ENCODE results near the gene MAP3K12.

DNA sequence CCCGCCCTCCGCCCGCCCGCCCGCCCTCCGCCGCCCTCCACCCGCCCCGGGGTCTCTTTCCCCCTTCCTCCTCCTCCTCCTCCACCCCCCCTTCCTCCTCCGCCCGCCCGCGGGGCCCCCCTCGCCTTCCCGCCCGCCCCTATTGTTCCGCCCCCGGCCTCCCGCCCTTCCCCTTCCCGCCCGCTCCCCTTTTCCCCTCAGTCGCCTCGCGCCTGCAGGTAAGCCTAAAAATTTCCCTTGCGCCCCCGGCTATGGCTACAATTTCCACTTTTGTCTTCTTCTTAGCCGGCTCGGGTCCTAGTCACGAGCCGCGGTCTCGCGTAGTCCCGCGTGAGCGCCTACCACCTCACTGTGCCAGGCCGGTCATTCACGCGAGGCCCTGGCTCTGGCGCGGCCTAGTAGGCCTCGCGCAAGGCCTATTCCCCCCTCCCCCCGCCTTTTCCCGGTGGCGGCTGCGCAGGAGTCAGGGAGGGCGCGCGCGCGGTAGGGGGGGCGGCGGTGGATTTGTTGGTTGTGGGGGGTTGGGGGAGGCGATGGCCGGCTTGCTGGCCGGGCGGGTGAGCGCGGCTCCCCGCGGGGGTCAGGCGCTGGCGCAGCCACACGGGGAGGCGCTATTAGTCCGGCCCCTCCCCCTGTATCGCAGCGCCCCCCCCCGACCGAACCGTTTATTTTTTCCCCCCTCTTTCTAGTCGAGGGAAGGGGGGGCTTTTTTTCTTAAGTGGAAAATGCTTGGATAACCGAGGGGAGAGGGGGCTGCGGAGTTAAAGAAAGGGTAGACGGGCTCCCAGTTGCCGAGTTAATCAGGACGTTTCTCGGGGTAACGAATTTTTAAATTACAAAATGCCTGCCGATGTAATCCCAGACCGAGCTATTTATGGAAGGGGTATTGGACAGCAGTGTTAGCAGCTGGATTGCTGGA, 46.8 kb downstream of the MAP3K12 start:
- TF ChIP-seq POLR2A (IDR thresholded peaks at IDR 0.05; ENCODE audit: low read length) (no peak), GATA1 (IDR thresholded peaks at IDR 0.05; ENCODE audit: low read depth, low read length) (no peak)
